ENCODE results near the gene FAM227B. TPM values are rescaled to one million over a fixed set of nuclear protein-coding genes. Genes with fewer than 3 reads are reported as not detected.

Gene FAM227B
- polyA plus RNA-seq, 1 experiment, result 5.0 TPM

DNA sequence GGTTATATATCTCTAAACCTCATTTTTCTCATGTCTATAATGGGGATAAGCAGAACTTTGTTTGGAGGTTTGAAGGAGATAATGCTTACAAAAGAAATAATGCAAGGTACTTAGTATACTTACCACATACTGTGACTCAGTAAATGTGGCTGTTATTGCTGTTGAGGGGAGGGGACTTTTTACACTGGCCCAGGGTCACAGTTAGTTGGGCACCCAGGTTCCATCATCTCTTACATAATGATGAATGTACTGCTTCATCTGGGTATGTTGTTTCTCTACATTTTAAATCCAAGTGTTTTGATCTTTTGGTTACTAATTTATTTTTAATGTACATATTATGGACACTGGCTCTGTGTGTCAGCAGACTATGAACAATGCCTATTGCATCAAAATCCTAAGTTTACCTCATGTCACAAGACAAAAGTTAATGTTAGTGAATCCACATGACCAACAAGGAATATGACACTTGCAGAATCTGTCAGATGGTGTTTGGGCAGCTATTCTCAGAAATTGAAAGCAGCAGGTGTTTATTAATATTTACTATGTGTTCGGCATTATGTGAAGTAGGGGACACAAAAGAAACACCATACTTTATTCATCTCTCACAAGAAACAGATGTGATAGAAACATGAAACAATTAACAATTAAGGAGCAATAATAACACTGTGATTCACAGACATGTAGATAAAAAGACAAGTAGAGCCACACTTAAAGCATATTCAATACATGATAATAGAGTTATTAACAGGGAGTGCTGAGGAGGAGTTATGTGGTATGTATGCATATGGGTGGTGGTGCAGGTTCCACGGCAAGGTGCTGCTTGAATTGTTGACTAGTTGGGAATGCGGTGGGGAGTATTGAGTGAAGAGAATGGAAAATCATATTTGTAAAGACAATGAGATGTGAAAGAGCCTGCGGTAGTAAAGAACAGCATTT lies 340.8 kb downstream of the FAM227B start:
- TF ChIP-seq, protein P1, sequence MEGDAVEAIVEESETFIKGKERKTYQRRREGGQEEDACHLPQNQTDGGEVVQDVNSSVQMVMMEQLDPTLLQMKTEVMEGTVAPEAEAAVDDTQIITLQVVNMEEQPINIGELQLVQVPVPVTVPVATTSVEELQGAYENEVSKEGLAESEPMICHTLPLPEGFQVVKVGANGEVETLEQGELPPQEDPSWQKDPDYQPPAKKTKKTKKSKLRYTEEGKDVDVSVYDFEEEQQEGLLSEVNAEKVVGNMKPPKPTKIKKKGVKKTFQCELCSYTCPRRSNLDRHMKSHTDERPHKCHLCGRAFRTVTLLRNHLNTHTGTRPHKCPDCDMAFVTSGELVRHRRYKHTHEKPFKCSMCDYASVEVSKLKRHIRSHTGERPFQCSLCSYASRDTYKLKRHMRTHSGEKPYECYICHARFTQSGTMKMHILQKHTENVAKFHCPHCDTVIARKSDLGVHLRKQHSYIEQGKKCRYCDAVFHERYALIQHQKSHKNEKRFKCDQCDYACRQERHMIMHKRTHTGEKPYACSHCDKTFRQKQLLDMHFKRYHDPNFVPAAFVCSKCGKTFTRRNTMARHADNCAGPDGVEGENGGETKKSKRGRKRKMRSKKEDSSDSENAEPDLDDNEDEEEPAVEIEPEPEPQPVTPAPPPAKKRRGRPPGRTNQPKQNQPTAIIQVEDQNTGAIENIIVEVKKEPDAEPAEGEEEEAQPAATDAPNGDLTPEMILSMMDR (IDR thresholded peaks at IDR 0.05; ENCODE audit: insufficient read depth, low read depth, low read length), result no peak
- DNase-seq (ENCODE audit: low read depth), result no peak
- H3K36me3 ChIP-seq (ENCODE audit: control insufficient read depth, insufficient read depth, low read length), result no peaks in the 10 kb centered on the region
- CTCF ChIA-PET, result interaction anchor here (1.2 kb wide), 1 partner anchor 22 kb away, joined by 3 read pairs; no protein-coding TSS in a partner anchor
- POLR2A ChIA-PET, result no interaction called here
- H3K27me3 ChIP-seq (ENCODE audit: control insufficient read depth, insufficient read depth, low read length), result no peaks in the 10 kb centered on the region
- H3K4me3 ChIP-seq (ENCODE audit: low read depth, low read length), result no peak overlapping the region

DNA sequence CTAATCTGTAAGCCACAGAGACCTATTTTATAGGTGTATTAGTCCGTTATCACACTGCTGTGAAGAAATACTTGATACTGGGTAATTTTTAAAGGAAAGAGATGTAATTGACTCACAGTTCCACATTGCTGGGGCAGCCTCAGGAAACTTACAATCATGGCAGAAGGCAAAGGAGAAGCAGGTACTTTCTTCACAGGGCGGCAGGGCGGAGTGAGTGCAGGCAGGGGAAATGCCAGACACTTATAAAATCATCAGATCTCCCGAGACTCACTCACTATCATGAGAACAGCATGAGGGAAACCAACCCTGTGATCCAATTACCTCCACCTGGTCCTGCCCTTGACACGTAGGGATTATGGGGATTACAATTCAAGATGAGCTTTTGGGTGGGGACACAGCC lies 341.9 kb downstream of the FAM227B start:
- Histone ChIP-seq H3K27me3 (ENCODE audit: control insufficient read depth, insufficient read depth, low read length) (no peaks in the 10 kb centered on the region), H3K36me3 (ENCODE audit: control insufficient read depth, insufficient read depth, low read length) (no peaks in the 10 kb centered on the region), H3K4me3 (ENCODE audit: low read depth, low read length) (no peak overlapping the region)
- DNase-seq (ENCODE audit: low read depth), result no peak
- ChIA-PET CTCF (no interaction called here), POLR2A (interaction anchor here (0.7 kb wide), 1 partner anchor 97 kb away, joined by 5 read pairs; no protein-coding TSS in a partner anchor)
- TF ChIP-seq, protein P1 (IDR thresholded peaks at IDR 0.05; ENCODE audit: insufficient read depth, low read depth, low read length), result no peak

Other genes with a start within 250 kb of the FAM227B start
- gene FGF7, start 197.6 kb downstream of the FAM227B start, polyA plus RNA-seq (2011; rRNA removed), result 12.7 and 30.4 TPM in 2 replicates
- gene DTWD1, start 230 bp upstream of the FAM227B start, polyA plus RNA-seq (2011; rRNA removed), result 30.6 and 52.7 TPM in 2 replicates

Data from BJ (cell line).